Measurements from ENCODE around the gene DLGAP1.

DNA sequence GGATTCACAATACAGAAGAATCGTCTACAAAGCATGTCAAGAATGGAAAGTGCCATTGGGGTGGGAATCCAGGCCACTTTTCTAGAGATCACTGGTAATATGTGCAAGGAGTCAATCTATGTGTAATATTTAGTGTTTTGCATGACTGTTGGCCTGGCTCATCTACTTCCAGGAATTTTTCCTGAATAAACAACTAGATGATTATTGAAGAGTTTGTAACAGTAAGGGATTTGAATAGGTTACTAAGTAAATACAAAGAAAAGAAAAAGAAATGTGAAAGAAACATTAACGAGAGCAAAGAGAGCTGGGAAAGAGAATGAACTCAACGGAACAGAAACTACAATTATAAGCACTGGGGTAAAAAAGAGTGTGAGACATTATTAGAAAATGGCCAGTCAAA is 599.1 kb downstream of the DLGAP1 start:
- TF ChIP-seq, protein P1, sequence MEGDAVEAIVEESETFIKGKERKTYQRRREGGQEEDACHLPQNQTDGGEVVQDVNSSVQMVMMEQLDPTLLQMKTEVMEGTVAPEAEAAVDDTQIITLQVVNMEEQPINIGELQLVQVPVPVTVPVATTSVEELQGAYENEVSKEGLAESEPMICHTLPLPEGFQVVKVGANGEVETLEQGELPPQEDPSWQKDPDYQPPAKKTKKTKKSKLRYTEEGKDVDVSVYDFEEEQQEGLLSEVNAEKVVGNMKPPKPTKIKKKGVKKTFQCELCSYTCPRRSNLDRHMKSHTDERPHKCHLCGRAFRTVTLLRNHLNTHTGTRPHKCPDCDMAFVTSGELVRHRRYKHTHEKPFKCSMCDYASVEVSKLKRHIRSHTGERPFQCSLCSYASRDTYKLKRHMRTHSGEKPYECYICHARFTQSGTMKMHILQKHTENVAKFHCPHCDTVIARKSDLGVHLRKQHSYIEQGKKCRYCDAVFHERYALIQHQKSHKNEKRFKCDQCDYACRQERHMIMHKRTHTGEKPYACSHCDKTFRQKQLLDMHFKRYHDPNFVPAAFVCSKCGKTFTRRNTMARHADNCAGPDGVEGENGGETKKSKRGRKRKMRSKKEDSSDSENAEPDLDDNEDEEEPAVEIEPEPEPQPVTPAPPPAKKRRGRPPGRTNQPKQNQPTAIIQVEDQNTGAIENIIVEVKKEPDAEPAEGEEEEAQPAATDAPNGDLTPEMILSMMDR (IDR thresholded peaks at IDR 0.05) = no peak
- TF ChIP-seq POLR2A (IDR thresholded peaks at IDR 0.05) (no peak), EP300 (IDR thresholded peaks at IDR 0.05) (no peak)
